WTC11 (cell line): ENCODE data around the gene C11orf42. TPM values are rescaled to one million over a fixed set of nuclear protein-coding genes. Genes with fewer than 3 reads are reported as not detected.

Experiments used
- ATAC-seq: fragments of 200-7000 bp; cut with Tn5 transposase; 2 replicates; pipeline ENCODE4 v1.10.0; 2021; ENCODE audit warnings: mild to moderate bottlenecking, moderate library complexity
- CTCF ChIA-PET: fragments of 300-600 bp; sonication (Branson Sonifier 250); formaldehyde crosslinking; loops from one replicate; lab custom pipeline; 2021; ENCODE audit warnings: antibody characterized with exemption; lab: Charles Lee
- POLR2A ChIA-PET: fragments of 350-600 bp; sonication (Branson Sonifier 250); formaldehyde crosslinking; loops from one replicate; lab custom pipeline; 2021; ENCODE audit warnings: antibody characterized with exemption; lab: Charles Lee
- DNase-seq: peaks from one replicate; pipeline ENCODE4 v3.0.0; 2021; ENCODE audit warnings: low spot score
- H3K27ac Mint-ChIP-seq: 2 replicates; pipeline ENCODE4 v1.8.0; 2021; ENCODE audit warnings: mixed read lengths
- H3K27me3 Mint-ChIP-seq: 2 replicates; pipeline ENCODE4 v1.8.0; 2021; ENCODE audit warnings: low read depth, mild to moderate bottlenecking, moderate library complexity, mixed read lengths
- H3K36me3 Mint-ChIP-seq: 2 replicates; pipeline ENCODE4 v1.8.0; 2021; ENCODE audit warnings: mixed read lengths
- H3K4me1 Mint-ChIP-seq: 2 replicates; pipeline ENCODE4 v1.8.0; 2022; ENCODE audit warnings: mixed read lengths
- H3K4me3 Mint-ChIP-seq: 2 replicates; pipeline ENCODE4 v1.8.0; 2021; ENCODE audit warnings: mild to moderate bottlenecking, moderate library complexity, mixed read lengths
- H3K9me3 Mint-ChIP-seq: 2 replicates; pipeline ENCODE4 v1.8.0; 2021; ENCODE audit warnings: mixed read lengths
- ARID4B ChIP-seq: sonication (generic); formaldehyde crosslinking; IDR thresholded peaks from 2 replicates; pipeline ENCODE4 v1.8.0; 2023; ENCODE audit warnings: missing genetic modification reagents, mild to moderate bottlenecking, borderline replicate concordance
- ATF1 ChIP-seq: sonication (generic); formaldehyde crosslinking; IDR thresholded peaks from 2 replicates; pipeline ENCODE4 v1.8.1; 2023; ENCODE audit warnings: mild to moderate bottlenecking, moderate library complexity, missing genetic modification reagents
- ESRRA ChIP-seq: sonication (generic); formaldehyde crosslinking; IDR thresholded peaks from 2 replicates; pipeline ENCODE4 v1.8.1; 2022; ENCODE audit warnings: mild to moderate bottlenecking, missing genetic modification reagents, borderline replicate concordance
- FOXJ3 ChIP-seq: sonication (generic); formaldehyde crosslinking; IDR thresholded peaks from 2 replicates; pipeline ENCODE4 v1.9.0; 2021; ENCODE audit warnings: missing genetic modification reagents, mild to moderate bottlenecking, borderline replicate concordance
- FOXP1 ChIP-seq: sonication (generic); formaldehyde crosslinking; IDR thresholded peaks from 2 replicates; pipeline ENCODE4 v1.8.0; 2022; ENCODE audit warnings: missing genetic modification reagents, mild to moderate bottlenecking, moderate library complexity, borderline replicate concordance
- FOXP4 ChIP-seq: sonication (generic); formaldehyde crosslinking; IDR thresholded peaks from 2 replicates; pipeline ENCODE4 v1.8.0; 2022; ENCODE audit warnings: mild to moderate bottlenecking, missing genetic modification reagents
- GABPB1 ChIP-seq: sonication (generic); formaldehyde crosslinking; IDR thresholded peaks from 2 replicates; pipeline ENCODE4 v1.8.1; 2023; ENCODE audit warnings: mild to moderate bottlenecking, missing genetic modification reagents
- KAT7 ChIP-seq: sonication (generic); formaldehyde crosslinking; IDR thresholded peaks from 2 replicates; pipeline ENCODE4 v1.8.1; 2023; ENCODE audit warnings: missing genetic modification reagents, mild to moderate bottlenecking, borderline replicate concordance
- MAX ChIP-seq: sonication (generic); formaldehyde crosslinking; IDR thresholded peaks from 2 replicates; pipeline ENCODE4 v1.8.0; 2022; ENCODE audit warnings: mild to moderate bottlenecking, missing genetic modification reagents
- MLX ChIP-seq: sonication (generic); formaldehyde crosslinking; IDR thresholded peaks from 2 replicates; pipeline ENCODE4 v1.8.1; 2023; ENCODE audit warnings: mild to moderate bottlenecking, missing genetic modification reagents, moderate library complexity
- NR1H2 ChIP-seq: sonication (generic); formaldehyde crosslinking; IDR thresholded peaks from 2 replicates; pipeline ENCODE4 v1.9.0; 2021; ENCODE audit warnings: mild to moderate bottlenecking, moderate library complexity, missing genetic modification reagents
- PRDM15 ChIP-seq: sonication (generic); formaldehyde crosslinking; IDR thresholded peaks from 2 replicates; pipeline ENCODE4 v1.8.0; 2022; ENCODE audit warnings: missing genetic modification reagents
- PRRX2 ChIP-seq: fragments of 250-450 bp; sonication (Bioruptor Pico); IDR thresholded peaks from 2 replicates; pipeline ENCODE4 v1.8.0; 2021; ENCODE audit warnings: mild to moderate bottlenecking
- STAT6 ChIP-seq: sonication (generic); formaldehyde crosslinking; conservative IDR thresholded peaks from 2 replicates; pipeline ENCODE4 v1.8.1; 2023; ENCODE audit warnings: mild to moderate bottlenecking, low read depth, missing genetic modification reagents, moderate library complexity
- TEAD4 ChIP-seq: sonication (generic); formaldehyde crosslinking; IDR thresholded peaks from 2 replicates; pipeline ENCODE4 v1.8.0; 2022; ENCODE audit warnings: mild to moderate bottlenecking, missing genetic modification reagents
- TP53 ChIP-seq: sonication (generic); formaldehyde crosslinking; IDR thresholded peaks from 2 replicates; pipeline ENCODE4 v1.8.1; 2023; ENCODE audit warnings: mild to moderate bottlenecking, missing genetic modification reagents
- USF1 ChIP-seq: sonication (generic); formaldehyde crosslinking; IDR thresholded peaks from 2 replicates; pipeline ENCODE4 v1.8.0; 2022; ENCODE audit warnings: mild to moderate bottlenecking, missing genetic modification reagents
- ZBTB21 ChIP-seq: sonication (generic); formaldehyde crosslinking; IDR thresholded peaks from 2 replicates; pipeline ENCODE4 v1.8.1; 2023; ENCODE audit warnings: mild to moderate bottlenecking, missing genetic modification reagents, borderline replicate concordance
- ZNF121 ChIP-seq: sonication (generic); formaldehyde crosslinking; IDR thresholded peaks from 2 replicates; pipeline ENCODE4 v1.8.0; 2023; ENCODE audit warnings: missing genetic modification reagents
- ZNF219 ChIP-seq: sonication (generic); formaldehyde crosslinking; IDR thresholded peaks from 2 replicates; pipeline ENCODE4 v1.8.0; 2023; ENCODE audit warnings: missing genetic modification reagents, mild to moderate bottlenecking, borderline replicate concordance
- ZNF396 ChIP-seq: fragments of 250-450 bp; sonication (Bioruptor Pico); IDR thresholded peaks from 2 replicates; pipeline ENCODE4 v1.8.0; 2021; ENCODE audit warnings: mild to moderate bottlenecking, moderate library complexity, borderline replicate concordance
- total RNA-seq: library from RNA; stranded (reverse); gene quantifications from 3 replicates; pipeline ENCODE4 v1.2.3, GENCODE V29; 2021

The C11orf42 gene
- total RNA-seq, 1 experiment from 2014 or later = not detected

GRCh38 chr11:6170226-6170625 lies 35.1 kb upstream of the C11orf42 start, which contains the start of gene OR52B2:
TSS of gene OR52B2 (minus strand) at chr11:6170326. CDS start at chr11:6170326, 0 bp downstream.
- H3K9me3 Mint-ChIP-seq = peaks cover 11% of the 10 kb centered on the region
- TF ChIP-seq TP53 (CRISPR knock-in tag) = no peak
- TF ChIP-seq ESRRA (CRISPR knock-in tag) = no peak
- TF ChIP-seq PRRX2 = no peak
- no peak for TF ChIP-seq STAT6
- no peak for TF ChIP-seq ZBTB21 (CRISPR knock-in tag)
- no peak for TF ChIP-seq MLX (CRISPR knock-in tag)
- no peak for TF ChIP-seq FOXJ3 (CRISPR knock-in tag)
- no peak for TF ChIP-seq ATF1 (CRISPR knock-in tag)
- no peak for TF ChIP-seq USF1 (CRISPR knock-in tag)
- TF ChIP-seq MAX (CRISPR knock-in tag) = no peak
- TF ChIP-seq, all 79 proteins: peak for 0
- peaks cover 6% of the 10 kb centered on the region for H3K4me1 Mint-ChIP-seq
- DNase-seq (no peak), ATAC-seq (no peak)
- H3K4me3 Mint-ChIP-seq = no peak within 1 kb of the TSS
- H3K27ac Mint-ChIP-seq = no peak within 1 kb of the TSS
- no peaks in the 10 kb centered on the region for H3K36me3 Mint-ChIP-seq
- ChIA-PET CTCF (no interaction called here), POLR2A (no interaction called here)
- no peaks in the 10 kb centered on the region for H3K27me3 Mint-ChIP-seq

GRCh38 chr11:6175440-6175839 lies 29.9 kb upstream of the C11orf42 start:
- Mint-ChIP-seq H3K27me3 (no peaks in the 10 kb centered on the region; the same call in 1 of the 2 replicates), H3K27ac (no peak overlapping the region), H3K9me3 (peaks cover 18% of the 10 kb centered on the region), H3K36me3 (peaks cover 22% of the 10 kb centered on the region), H3K4me1 (peaks cover 4% of the 10 kb centered on the region), H3K4me3 (no peak overlapping the region)
- CTCF ChIA-PET = interaction anchor here (0.8 kb wide), 1 partner anchor 188 kb away, joined by 3 read pairs; no protein-coding TSS in a partner anchor
- ATAC-seq = no peak
- POLR2A ChIA-PET = no interaction called here
- DNase-seq = no peak
- TF ChIP-seq GABPB1 (CRISPR knock-in tag) (no peak), PRDM15 (CRISPR knock-in tag) (no peak), ZNF219 (CRISPR knock-in tag) (no peak), FOXP4 (CRISPR knock-in tag) (no peak), KAT7 (no peak), FOXJ3 (CRISPR knock-in tag) (no peak), TEAD4 (no peak), NR1H2 (CRISPR knock-in tag) (no peak), ZNF396 (CRISPR knock-in tag) (no peak), FOXP1 (CRISPR knock-in tag) (no peak), ARID4B (CRISPR knock-in tag) (no peak), ZNF121 (CRISPR knock-in tag) (no peak)
